Hepatocyte (in vitro differentiated cells): Measurements from ENCODE around the gene ANO7.

Source experiments
- EZH2 ChIP-seq: fragments of 200-600 bp; sonication (generic); IDR thresholded peaks from 2 replicates; pipeline ENCODE4 v1.6.1; 2016; ENCODE audit warnings: antibody characterized with exemption, mild to moderate bottlenecking, borderline replicate concordance
- EZH2phosphoT487 ChIP-seq: fragments of 200-600 bp; sonication (generic); IDR thresholded peaks from one replicate; pipeline ENCODE4 v1.6.1; 2018; ENCODE audit warnings: antibody characterized with exemption, mild to moderate bottlenecking, low read depth, moderate library complexity; ENCODE audit not compliant: unreplicated experiment, severe bottlenecking
- TF ChIP-seq, protein P1 (sequence below): fragments of 200-600 bp; sonication (generic); IDR thresholded peaks from 2 replicates; pipeline ENCODE4 v1.5.1; 2016; ENCODE audit warnings: antibody characterized with exemption, mild to moderate bottlenecking; ENCODE audit not compliant: poor library complexity

DNA sequence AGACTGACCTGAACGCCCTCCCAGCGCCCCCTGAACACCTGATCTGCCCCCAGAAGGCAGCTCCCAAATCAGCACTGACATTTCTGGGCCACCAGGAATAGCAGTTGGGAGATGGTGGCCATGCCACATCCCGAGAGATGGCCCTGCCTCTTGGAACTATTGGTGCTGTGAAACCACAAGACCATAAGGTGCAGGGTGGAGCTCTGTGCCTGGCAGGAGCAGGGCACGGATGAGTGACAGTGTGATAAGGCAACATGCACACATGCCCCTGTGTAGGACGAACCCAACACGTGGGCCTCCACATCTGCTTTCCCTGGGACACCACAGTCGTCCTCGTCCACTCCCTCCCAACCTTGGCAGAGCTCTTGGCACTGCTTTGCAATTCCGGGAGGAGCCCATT lies 26.9 kb downstream of the ANO7 start:
- TF ChIP-seq, protein P1, sequence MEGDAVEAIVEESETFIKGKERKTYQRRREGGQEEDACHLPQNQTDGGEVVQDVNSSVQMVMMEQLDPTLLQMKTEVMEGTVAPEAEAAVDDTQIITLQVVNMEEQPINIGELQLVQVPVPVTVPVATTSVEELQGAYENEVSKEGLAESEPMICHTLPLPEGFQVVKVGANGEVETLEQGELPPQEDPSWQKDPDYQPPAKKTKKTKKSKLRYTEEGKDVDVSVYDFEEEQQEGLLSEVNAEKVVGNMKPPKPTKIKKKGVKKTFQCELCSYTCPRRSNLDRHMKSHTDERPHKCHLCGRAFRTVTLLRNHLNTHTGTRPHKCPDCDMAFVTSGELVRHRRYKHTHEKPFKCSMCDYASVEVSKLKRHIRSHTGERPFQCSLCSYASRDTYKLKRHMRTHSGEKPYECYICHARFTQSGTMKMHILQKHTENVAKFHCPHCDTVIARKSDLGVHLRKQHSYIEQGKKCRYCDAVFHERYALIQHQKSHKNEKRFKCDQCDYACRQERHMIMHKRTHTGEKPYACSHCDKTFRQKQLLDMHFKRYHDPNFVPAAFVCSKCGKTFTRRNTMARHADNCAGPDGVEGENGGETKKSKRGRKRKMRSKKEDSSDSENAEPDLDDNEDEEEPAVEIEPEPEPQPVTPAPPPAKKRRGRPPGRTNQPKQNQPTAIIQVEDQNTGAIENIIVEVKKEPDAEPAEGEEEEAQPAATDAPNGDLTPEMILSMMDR: no peak
- TF ChIP-seq EZH2 (no peak), EZH2phosphoT487 (no peak)
